Measurements from ENCODE around the gene CAPN10.

Gene CAPN10

GRCh38 chr2:240624011-240624949 is 37.7 kb downstream of the CAPN10 start:
- DNase-seq (ENCODE audit: low spot score) = no peak

GRCh38 chr2:240624950-240625621 is 38.6 kb downstream of the CAPN10 start, which contains the start of gene GPR35:
GPR35 (plus strand) TSS chr2:240625480; CDS start chr2:240629953, 4,473 bp downstream.
- DNase-seq (ENCODE audit: low spot score) = peak; percentile 76

GRCh38 chr2:240626531-240627300 is 40.2 kb downstream of the CAPN10 start:
- peak; percentile 32 for DNase-seq (ENCODE audit: low spot score)

GRCh38 chr2:240627736-240628506 is 41.4 kb downstream of the CAPN10 start:
- DNase-seq (ENCODE audit: low spot score) = no peak

GRCh38 chr2:240628507-240628807 is 41.9 kb downstream of the CAPN10 start:
- no peak for DNase-seq (ENCODE audit: low spot score)

GRCh38 chr2:240628808-240629618 is 42.5 kb downstream of the CAPN10 start:
- DNase-seq (ENCODE audit: low spot score) = no peak

- DNase-seq (ENCODE audit: low spot score) = no peak
Observed at GRCh38 chr2:240629619-240629967, 43.1 kb downstream of the CAPN10 start.

- no peak for DNase-seq (ENCODE audit: low spot score)
Observed at GRCh38 chr2:240629968-240630770, 43.6 kb downstream of the CAPN10 start.

GRCh38 chr2:240630771-240631547 is 44.4 kb downstream of the CAPN10 start:
- no peak for DNase-seq (ENCODE audit: low spot score)

GRCh38 chr2:240631548-240632305 is 45.2 kb downstream of the CAPN10 start:
- no peak for DNase-seq (ENCODE audit: low spot score)

- no peak for DNase-seq (ENCODE audit: low spot score)
Observed at GRCh38 chr2:240632306-240632721, 45.8 kb downstream of the CAPN10 start.

- DNase-seq (ENCODE audit: low spot score) = no peak
Observed at GRCh38 chr2:240635121-240635997, 48.8 kb downstream of the CAPN10 start.

GRCh38 chr2:240635998-240636547 is 49.5 kb downstream of the CAPN10 start:
- no peak for DNase-seq (ENCODE audit: low spot score)

GRCh38 chr2:240636563-240637115 is 50.1 kb downstream of the CAPN10 start:
- no peak for DNase-seq (ENCODE audit: low spot score)

- DNase-seq (ENCODE audit: low spot score) = no peak
Observed at GRCh38 chr2:240637116-240637900, 50.8 kb downstream of the CAPN10 start.

- no peak for DNase-seq (ENCODE audit: low spot score)
Observed at GRCh38 chr2:240637901-240638345, 51.4 kb downstream of the CAPN10 start.

Measured in CD4-positive, alpha-beta T cell treated with Interleukin-6 at 100 ng/mL for 8 hours (primary cell).